IPS DF 4.7 (cell line): ENCODE results near the gene NTRK1.

ENCODE experiments used
- DNase-seq: peaks from one replicate; pipeline ENCODE4 v3.0.0-alpha.2; 2013; ENCODE audit warnings: low spot score; ENCODE audit errors: extremely low read depth

NTRK1 gene

GRCh38 chr1:156860628-156861423 is at the start of gene NTRK1:
TSS of gene NTRK1 (plus strand) at chr1:156860865. CDS start at chr1:156860935, 70 bp downstream.
- DNase-seq = no peak

GRCh38 chr1:156811168-156811567 is 49.5 kb upstream of the NTRK1 start:
- no peak for DNase-seq

- no peak for DNase-seq
Measured at GRCh38 chr1:156812293-156812990, 48.2 kb upstream of the NTRK1 start.

- no peak for DNase-seq
Measured at GRCh38 chr1:156813298-156813697, 47.4 kb upstream of the NTRK1 start.

- DNase-seq = no peak
Measured at GRCh38 chr1:156813750-156814570, 46.7 kb upstream of the NTRK1 start.

- no peak for DNase-seq
Measured at GRCh38 chr1:156814571-156815260, 45.9 kb upstream of the NTRK1 start.

GRCh38 chr1:156815307-156815826 is 45.3 kb upstream of the NTRK1 start:
- DNase-seq = no peak

GRCh38 chr1:156815961-156816422 is 44.7 kb upstream of the NTRK1 start:
- no peak for DNase-seq

- DNase-seq = no peak
Measured at GRCh38 chr1:156816561-156817328, 43.9 kb upstream of the NTRK1 start, which contains the start of gene SH2D2A. TSS of gene SH2D2A (minus strand) at chr1:156816848. CDS start at chr1:156816708, 140 bp downstream.

GRCh38 chr1:156821801-156822200 is 38.9 kb upstream of the NTRK1 start:
- no peak for DNase-seq

GRCh38 chr1:156822680-156823079 is 38.0 kb upstream of the NTRK1 start:
- DNase-seq = no peak

GRCh38 chr1:156823210-156823790 is 37.4 kb upstream of the NTRK1 start:
- DNase-seq = no peak

GRCh38 chr1:156826630-156827029 is 34.0 kb upstream of the NTRK1 start:
- DNase-seq = no peak

- DNase-seq = no peak
Measured at GRCh38 chr1:156828400-156829124, 32.1 kb upstream of the NTRK1 start.

- DNase-seq = no peak
Measured at GRCh38 chr1:156832434-156832833, 28.2 kb upstream of the NTRK1 start.

- no peak for DNase-seq
Measured at GRCh38 chr1:156833603-156834002, 27.1 kb upstream of the NTRK1 start.

GRCh38 chr1:156834322-156834721 is 26.3 kb upstream of the NTRK1 start:
- DNase-seq = no peak

- DNase-seq = no peak
Measured at GRCh38 chr1:156836041-156836654, 24.5 kb upstream of the NTRK1 start.

- DNase-seq = no peak
Measured at GRCh38 chr1:156836892-156837291, 23.8 kb upstream of the NTRK1 start.
